Measurements from ENCODE around the gene CAPN1. TPM values are rescaled to one million over a fixed set of nuclear protein-coding genes. Genes with fewer than 3 reads are reported as not detected.

Gene CAPN1
- total RNA-seq, 1 experiment from 2014 or later: 256 TPM

DNA sequence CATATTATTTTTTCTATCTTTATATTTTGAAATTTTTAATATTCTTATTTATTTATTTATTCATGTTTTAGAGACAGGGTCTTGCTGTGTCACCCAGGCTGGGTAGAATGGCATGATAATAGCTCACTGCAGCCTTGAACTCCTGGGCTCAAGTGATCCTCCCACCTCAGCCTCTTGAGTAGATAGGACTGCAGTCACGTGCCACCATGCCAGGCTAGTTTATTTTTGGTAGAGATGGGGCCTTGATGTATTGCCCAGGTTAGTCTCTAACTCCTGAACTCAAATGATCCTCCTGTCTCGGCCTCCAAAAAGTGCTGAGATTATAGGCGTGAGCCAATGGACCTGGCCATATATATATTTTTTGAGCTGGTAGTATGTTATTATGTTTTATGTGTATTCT lies 14.1 kb upstream of the CAPN1 start:
- BruUV-seq (replicated peaks): no TSS peak

DNA sequence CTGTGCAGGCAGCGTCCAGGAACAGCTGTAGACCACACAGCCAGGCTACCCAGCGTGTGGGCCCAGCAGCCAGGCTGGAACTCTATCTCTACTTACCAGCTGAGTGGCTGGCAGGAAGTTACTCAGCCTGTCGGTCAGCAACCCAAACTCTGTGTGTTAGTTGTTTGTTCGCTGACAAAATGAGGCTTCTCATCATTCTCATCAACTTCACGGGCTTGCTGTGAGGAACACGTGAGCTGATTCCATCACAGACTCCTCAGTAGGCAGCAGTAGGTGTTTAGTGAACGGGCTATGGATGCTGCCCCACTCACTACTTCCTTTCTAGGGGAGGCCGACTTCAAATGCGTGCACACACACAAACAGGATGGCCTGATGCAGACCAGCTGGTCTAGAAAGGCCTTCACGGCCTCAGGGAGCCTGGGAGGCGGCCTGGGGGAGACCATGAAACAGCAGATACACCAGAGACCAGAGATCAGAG lies 12.5 kb upstream of the CAPN1 start:
- in situ Hi-C loops (cut with HindIII; ENCODE audit: low pct_unique_long_range_greater_than_20kb, low sequenced_read_pairs): no loop called here
- BruUV-seq (replicated peaks): no TSS peak

More for the DNA sequence above, 14.1 kb upstream of the CAPN1 start:
- ChIA-PET CTCF (no interaction called here), POLR2A (no interaction called here)
- in situ Hi-C loops (cut with HindIII; ENCODE audit: low pct_unique_long_range_greater_than_20kb, low sequenced_read_pairs): no loop called here
- intact Hi-C loops (cut with micrococcal nuclease; ENCODE audit: unreplicated experiment): no loop called here
- no peak overlapping the region for H3K4me3 ChIP-seq (ENCODE audit: low read depth in 2 of 2, low read length in 2 of 2)
- no peaks in the 10 kb centered on the region for H3K36me3 ChIP-seq (ENCODE audit: control insufficient read depth, insufficient read depth, low read length)
- no peak overlapping the region for H3K27ac ChIP-seq (ENCODE audit: low read length)
- no peaks in the 10 kb centered on the region for H3K9me3 ChIP-seq (ENCODE audit: control insufficient read depth, insufficient read depth, low read depth, low read length)
- DNase-seq (ENCODE audit: low read depth, low spot score) (no peak), ATAC-seq (no peak)
- TF ChIP-seq CTCF (IDR thresholded peaks at IDR 0.05): no peak
- TF ChIP-seq TCF7L2 (IDR thresholded peaks at IDR 0.05; ENCODE audit: low read depth, low read length): no peak
- no peak for TF ChIP-seq REST (IDR thresholded peaks at IDR 0.05; ENCODE audit: insufficient read depth in 1 of 2, low read depth in 2 of 2, low read length in 1 of 2)
- no peak for TF ChIP-seq SIN3A (IDR thresholded peaks at IDR 0.05; ENCODE audit: borderline replicate concordance, insufficient read depth, low read depth, low read length)
- TF ChIP-seq POLR2AphosphoS5 (IDR thresholded peaks at IDR 0.05; ENCODE audit: low read depth, low read length): no peak
- 0 out of 2 replicates have a peak, but pooled peaks cover 10% of the 10 kb centered on the region for H3K4me1 ChIP-seq (ENCODE audit: control insufficient read depth, insufficient read depth, low read length)
- H3K27me3 ChIP-seq (ENCODE audit: control insufficient read depth, insufficient read depth, low read length): no peaks in the 10 kb centered on the region

More for the DNA sequence above, 12.5 kb upstream of the CAPN1 start:
- CTCF ChIA-PET: no interaction called here
- no peaks in the 10 kb centered on the region for H3K9me3 ChIP-seq (ENCODE audit: control insufficient read depth, insufficient read depth, low read depth, low read length)
- TF ChIP-seq TCF7L2 (IDR thresholded peaks at IDR 0.05; ENCODE audit: low read depth, low read length): no peak
- no peak for TF ChIP-seq POLR2AphosphoS5 (IDR thresholded peaks at IDR 0.05; ENCODE audit: low read depth, low read length)
- TF ChIP-seq REST (IDR thresholded peaks at IDR 0.05; ENCODE audit: insufficient read depth in 1 of 2, low read depth in 2 of 2, low read length in 1 of 2): no peak
- TF ChIP-seq CTCF (IDR thresholded peaks at IDR 0.05): no peak
- TF ChIP-seq SIN3A (IDR thresholded peaks at IDR 0.05; ENCODE audit: borderline replicate concordance, insufficient read depth, low read depth, low read length): no peak
- no peak overlapping the region for H3K4me3 ChIP-seq (ENCODE audit: low read depth in 2 of 2, low read length in 2 of 2)
- POLR2A ChIA-PET: interaction anchor here (0.6 kb wide), 1 partner anchor 32 kb away, joined by 3 read pairs; no protein-coding TSS in a partner anchor
- intact Hi-C loops (cut with micrococcal nuclease; ENCODE audit: unreplicated experiment): no loop called here
- H3K27me3 ChIP-seq (ENCODE audit: control insufficient read depth, insufficient read depth, low read length): no peaks in the 10 kb centered on the region
- no peaks in the 10 kb centered on the region for H3K36me3 ChIP-seq (ENCODE audit: control insufficient read depth, insufficient read depth, low read length)
- peak overlapping the region; percentile 13; the same call in 1 of the 2 replicates for H3K27ac ChIP-seq (ENCODE audit: low read length)
- 0 out of 2 replicates have a peak, but pooled peaks cover 10% of the 10 kb centered on the region for H3K4me1 ChIP-seq (ENCODE audit: control insufficient read depth, insufficient read depth, low read length)
- ATAC-seq (peak; percentile 47; the same call in 1 of the 2 replicates), DNase-seq (ENCODE audit: low read depth, low spot score) (no peak)

Measured in Panc1 (cell line).